HG03558 (cell line): ENCODE results near the gene CACNB2.

ENCODE experiments used
- ATAC-seq: cut with Tn5 transposase; IDR thresholded peaks from one replicate; pipeline ENCODE4 v1.9.1; 2021; ENCODE audit warnings: moderate number of reproducible peaks; ENCODE audit not compliant: unreplicated experiment; ENCODE audit errors: extremely low read depth

CACNB2 gene

DNA sequence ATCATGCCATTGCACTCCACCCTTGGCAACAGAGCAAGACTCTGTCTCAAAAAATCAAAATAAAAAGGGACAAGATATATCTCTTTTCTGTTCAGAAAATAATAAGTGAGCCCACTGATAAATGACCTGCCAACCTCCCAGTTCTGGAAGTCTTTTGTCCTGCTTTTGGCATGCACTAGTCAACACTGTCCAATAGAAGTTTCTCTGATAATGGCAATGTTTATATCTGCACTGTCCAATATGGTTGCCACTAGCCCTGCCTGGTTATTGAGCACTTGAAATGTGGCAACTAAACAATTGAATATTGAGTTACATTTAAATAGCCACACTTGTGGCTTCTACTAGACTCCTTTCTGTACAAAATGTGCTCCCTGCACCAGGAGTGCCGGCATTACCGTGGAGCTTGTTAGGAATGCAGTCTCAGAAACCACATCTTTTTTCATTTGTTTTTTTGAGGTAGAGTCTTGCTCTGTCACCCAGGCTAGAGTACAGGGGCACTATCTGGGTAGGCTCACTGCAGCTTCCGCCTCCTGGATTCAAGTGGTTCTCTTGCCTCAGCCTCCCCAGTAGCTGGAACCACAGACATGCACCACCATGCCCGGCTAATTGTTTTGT is 229.7 kb downstream of the CACNB2 start:
- no peak for ATAC-seq

DNA sequence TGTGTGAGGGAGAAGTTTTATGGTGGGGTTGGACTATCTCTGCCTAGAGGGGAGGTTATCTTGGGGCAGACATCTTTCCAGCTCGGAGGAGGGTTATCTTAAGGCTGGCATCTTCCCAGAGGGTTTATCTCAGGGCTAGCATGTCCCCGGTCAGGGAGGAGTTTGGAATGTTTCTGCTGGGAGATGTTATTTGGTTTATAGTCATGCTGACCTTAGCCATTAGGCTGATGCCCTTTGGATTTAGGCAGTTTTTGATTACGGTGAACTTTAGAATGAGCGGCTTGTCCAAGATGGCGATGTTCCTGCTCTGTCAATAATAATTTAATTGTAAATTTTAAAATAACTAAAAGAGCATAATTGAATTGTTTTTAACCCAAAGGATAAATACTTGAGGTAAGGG is 236.4 kb downstream of the CACNB2 start:
- ATAC-seq, result no peak

DNA sequence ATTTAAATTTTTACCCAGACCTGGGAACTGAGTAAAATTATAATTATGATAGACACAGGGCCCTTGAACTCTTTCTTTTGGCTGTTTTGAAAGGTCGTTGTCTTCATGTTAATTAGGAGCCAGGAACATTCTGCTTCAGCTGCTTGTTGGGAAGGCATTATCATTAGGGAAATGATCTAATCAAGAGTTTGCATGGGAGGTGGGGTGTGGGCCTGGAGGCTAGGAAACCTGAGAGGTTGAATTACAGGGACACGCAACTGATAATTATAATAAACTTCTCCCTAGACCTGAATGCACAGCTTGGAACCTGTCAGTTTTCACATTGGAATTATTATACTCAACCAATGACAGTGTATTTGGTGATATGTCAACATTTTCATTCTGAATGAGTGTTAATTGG is 237.7 kb downstream of the CACNB2 start:
- ATAC-seq, result no peak

DNA sequence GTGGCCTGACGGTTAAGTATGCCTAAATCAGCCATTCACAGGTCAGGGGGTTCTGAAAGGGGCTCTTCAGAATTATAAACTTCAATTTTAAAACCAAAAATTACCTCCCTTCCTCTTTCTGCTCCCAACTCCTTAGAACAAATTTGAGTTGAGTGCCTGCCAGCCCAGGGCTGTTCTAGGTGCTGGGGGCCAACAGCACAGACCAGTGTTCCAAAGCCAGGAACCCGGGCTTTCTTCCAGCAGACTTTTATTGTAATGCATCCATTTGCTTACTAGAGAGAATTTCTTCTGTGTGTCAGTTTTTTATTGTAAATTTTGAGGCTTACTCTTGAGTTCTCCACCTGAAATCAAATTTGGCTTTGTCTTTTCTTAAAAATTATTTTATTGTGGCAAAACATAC is 238.5 kb downstream of the CACNB2 start:
- no peak for ATAC-seq

DNA sequence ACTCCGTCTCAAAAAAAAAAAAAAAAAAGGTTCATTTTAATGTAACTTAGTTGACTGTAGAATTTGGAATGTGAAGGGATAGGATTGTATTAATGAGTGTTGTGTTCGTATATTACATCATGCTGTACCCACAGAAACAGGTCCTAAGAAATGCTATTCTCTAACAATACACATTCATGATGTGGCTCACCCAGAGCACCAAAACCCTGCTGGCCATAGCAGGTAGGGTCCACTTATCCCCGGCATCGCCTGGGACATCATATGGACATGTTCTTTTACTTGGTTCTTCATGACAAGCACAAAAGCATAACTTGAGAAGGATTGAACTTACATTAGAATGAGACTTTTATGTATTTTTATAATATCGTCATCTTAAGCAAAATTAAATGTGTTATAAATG is 241.5 kb downstream of the CACNB2 start:
- ATAC-seq, result no peak

DNA sequence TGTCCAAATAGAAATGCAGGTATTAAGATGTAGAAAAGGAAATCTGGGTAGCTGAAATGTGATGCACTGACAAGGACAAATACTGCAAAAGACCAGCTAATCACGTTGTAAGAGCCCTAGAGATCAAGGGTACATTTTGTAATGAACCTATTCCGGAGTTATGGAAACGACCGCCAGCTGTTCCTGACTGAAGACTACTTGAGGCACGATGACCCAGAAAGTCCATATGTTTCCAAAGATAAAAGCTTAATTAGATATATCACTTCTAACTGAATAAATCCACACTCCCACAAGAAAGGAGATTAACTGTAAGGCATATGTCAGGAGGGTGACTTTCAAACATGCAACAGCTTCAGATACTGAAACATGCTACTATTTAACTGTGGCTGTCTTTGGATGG is 257.7 kb downstream of the CACNB2 start:
- no peak for ATAC-seq

DNA sequence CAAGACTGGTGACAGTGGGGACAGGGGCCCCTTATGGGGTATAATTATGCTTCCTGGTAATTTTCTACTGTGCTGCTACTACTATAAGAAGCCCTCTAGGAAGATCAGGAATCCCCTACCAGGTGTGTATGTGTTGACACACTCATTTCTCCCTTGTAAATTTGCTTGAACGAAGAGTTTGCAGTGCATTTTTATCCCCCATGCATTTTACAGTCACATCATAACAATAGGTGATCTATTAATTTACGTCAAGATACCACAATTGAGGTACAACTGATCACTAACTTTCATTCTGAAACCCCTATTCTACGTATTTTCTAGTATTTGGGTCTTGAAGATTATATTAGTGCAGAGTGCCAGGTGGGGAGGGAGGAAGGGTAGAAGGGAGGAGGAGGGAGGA is 258.9 kb downstream of the CACNB2 start:
- peak; percentile 53 for ATAC-seq

DNA sequence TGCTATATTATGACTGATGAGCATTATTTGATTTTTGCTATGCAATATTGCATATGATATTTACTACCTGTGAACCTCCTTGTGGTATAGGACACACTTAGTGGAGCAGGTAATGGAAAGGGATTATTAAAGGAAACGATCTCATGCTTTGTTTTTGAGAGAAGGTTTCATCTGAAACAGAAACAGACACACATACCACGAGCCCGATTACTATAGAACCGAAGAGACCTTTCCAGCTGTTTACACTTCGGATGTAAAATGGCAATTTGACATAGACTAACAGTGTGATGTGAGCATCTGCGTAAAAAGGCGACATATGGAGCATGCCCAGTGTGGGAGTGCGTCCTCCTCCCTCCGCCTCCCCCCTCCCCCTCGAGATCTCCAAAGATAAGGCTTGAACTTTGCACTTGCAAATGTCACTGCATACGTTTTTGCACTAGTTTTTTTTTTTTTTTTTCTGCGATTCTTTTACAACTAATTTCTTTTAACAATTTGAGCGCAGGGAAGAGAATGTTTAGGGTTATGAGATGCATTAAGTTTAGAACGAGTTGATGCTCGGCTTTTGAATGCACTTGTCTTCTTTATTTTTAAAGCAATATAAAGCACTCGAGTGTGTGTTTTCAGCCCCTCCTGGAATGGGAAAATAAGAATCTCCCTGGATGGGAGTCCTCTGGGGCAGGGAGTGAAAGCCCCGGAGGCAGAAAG is 260.1 kb downstream of the CACNB2 start:
- peak; percentile 38 for ATAC-seq

DNA sequence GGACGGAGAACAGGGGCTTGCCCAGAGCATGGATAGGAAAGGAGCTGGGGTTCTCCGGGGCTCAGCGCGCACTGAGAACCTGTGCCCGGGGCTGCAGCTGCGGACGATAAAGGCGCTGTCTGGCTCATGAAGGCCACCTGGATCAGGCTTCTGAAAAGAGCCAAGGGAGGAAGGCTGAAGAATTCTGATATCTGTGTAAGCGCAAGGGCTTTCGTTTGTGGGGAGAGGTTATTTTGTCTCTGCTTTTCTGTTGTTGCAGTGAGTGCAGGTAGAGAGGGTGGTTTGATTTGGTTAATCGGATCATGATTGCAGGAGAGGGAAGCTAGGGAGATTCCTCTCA is 260.7 kb downstream of the CACNB2 start:
- no peak for ATAC-seq

DNA sequence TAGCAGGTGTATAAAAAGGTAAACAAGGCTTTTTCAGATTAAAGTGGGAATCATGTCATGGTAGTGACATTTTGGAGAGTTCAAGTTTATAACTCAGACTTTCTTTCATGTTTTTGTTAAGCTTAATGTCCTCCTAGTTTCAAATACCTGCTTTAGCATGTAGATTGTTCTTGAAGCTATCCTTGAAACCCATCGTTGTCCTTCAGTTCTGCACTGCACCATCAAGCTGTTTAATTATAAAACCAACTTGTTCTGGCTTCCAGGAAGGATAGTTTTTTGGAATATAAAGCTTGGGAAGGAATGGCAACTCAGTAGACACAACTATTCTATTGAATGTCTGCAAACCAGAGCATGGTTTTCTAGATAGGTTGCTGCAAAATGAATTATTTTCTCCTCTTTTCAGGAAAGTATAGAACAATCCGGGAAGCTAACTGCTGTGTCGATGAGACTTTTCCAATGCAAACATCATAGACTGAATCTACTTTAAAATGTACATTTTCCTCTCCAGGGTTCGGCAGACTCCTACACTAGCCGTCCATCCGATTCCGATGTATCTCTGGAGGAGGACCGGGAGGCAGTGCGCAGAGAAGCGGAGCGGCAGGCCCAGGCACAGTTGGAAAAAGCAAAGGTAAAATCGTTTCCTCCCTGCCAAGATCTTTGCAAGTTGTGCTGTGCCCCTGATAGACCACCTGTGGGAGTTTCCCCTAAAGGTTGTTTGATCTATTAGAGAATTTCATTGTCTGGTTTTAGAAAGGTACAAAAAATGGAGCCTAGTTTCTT is 261.4 kb downstream of the CACNB2 start:
- ATAC-seq, result no peak

DNA sequence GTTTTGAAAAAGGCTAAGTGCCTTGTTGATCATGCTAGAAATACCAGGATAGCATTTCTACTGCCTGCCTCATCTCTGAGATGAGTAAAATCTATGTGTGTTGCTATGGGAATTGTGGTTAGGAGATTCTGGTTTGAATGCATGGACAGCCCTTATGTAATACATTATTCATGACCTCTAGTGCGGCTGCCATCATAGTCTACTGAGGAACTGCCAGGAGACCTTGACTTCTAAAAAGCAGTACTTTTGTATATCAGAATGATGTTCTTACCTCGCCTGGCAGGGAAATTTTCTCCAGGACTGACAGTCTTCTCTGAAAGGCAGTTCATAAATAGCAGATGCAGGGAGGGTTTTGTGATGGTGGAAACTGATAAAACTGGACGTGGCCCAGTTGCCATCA is 262.6 kb downstream of the CACNB2 start:
- no peak for ATAC-seq

DNA sequence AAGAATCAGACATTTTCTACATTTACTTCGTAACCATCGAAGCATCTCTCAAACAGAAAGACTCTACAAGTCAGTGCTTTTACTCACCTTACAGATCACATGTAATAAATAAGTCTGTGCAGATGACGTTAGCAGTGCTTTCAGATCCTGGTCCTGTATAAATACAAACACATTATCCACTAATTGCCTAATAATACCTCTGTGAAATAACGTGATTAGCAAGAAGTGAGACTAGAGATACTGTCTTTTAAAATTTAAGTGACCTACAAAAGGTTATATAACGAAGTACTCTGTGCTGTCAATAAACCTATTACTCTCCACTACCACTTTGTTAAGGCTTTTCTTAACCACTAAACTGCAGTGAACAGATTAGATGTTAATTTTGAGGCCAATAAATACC is 264.3 kb downstream of the CACNB2 start:
- ATAC-seq, result no peak

DNA sequence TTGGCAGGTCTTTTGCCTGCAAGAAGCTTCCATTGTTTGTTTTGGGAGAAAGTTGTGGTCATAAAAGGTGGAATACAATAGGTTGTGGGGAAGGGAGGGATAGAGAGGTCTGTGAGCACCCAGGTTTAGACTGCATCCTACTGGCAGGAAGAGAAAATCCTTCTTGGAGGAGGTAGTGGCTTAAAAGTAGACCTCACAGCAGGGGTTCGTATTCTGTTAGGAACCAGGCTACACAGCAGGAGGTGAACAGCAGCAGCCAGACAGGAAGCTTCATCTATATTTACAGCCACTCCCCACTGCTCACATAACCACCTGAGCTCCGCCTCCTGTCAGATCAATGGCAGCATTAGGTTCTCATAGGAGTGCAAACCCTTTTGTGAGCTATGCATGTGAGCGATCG is 265.9 kb downstream of the CACNB2 start:
- no peak for ATAC-seq

DNA sequence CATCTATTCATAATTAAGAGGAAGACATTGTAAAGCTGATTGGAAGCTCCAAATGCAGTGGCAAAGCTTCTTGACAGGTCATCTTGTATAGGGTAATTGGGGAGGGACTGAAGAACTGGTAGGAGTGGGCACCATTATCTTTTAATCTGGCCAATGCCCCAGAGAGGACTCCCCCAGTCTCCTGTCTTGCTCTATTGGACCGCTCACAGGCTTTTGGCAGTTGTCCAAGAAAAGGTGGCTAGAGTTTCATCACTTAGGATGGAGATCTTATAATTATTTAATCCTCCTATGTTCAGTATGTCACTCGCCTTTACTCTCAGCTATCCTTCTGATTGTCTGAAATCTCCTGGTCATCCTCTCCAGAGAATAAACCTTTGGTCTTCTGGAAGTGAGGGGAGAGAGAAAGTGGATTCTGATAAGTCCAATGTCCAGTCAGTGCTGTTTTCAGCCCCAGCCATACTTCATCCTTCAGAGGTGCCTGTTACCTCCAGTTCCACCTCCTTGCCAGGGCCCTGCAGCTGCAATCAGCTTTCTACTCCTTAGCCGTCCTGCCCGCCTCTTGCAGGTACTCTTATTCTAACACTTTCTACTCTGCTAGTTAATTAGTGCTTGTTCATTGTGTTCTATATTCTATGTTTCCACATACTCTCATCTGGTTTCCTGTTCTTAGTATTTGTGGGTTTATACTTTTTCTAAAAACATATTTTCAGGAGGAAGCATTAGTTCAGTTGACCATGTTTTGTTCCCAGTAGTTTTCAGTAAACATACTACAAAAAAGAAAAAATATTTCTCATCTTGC is 269.6 kb downstream of the CACNB2 start:
- ATAC-seq, result no peak

DNA sequence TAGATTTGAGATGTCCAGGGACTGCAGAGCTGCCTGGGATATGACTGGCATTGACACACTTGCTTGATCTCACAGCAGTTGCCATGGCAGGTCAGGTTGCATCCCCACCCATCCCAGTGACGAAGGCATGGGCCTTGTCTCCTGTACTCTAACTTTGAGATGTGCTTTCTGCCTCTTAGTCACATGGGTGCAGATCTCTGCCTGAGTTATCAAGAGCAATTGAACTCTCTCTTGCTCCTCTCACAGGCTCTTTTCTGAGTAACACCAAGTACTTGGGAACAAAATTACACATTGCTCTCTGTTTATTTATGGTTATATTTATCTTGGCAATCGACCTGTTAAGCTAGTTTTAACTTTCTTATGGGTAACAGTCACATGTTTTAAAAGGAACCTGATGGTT is 273.8 kb downstream of the CACNB2 start:
- no peak for ATAC-seq

DNA sequence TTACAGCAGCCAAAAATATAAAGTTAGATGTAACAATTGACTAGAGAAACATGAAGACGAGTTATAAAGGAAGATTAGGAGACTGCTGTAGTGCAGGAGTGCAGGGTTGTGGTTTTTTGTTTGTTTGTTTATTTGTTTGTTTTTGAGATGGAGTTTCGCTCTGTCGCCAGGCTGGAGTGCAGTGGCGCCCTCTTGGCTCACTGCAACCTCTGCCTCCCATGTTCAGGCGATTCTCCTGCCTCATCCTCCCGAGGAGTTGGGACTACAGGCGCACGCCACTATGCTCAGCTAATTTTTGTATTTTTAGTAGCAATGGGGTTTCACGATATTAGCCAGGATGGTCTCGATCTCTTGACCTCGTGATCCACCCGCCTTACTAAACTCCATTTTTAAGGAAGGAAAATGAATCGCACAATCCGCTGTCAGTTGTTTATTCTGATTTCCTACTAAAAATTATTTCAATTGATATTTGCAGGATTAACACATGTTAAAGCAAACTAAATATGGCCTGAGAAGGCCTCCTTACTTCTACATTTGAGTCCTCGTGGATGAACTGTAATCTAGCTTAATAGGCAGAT is 277.8 kb downstream of the CACNB2 start:
- ATAC-seq, result no peak

DNA sequence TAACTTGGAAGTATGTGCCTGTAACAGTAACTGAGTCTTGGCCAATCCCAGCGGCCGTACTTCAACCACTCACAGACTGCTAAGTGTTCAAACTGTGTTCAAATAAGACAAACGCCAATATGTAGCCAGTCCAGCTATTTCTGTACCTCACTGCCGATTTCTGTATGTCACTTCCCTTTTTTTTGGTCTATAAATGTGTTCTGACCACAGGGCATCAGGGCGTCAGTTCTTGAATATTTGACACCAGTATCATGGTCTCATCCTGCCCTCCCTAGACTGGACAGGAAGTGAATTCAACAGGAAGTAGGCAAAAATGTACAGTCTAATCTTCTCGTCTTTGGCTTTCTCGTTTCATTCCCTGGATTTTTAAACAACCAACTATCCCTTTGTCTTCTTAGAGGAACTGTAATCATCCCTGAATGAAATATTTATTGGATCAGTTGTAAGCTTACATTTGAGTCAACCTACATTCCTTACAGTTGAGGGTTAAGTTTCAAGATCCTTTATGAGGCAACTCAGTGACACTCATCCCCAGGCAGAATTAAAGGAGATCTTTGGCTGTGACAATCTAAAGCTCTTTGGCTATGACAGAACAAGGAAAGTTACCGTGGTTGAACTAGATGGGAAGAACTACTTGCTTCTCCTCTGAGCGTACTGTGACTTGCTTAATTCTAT is 278.5 kb downstream of the CACNB2 start:
- ATAC-seq, result no peak

DNA sequence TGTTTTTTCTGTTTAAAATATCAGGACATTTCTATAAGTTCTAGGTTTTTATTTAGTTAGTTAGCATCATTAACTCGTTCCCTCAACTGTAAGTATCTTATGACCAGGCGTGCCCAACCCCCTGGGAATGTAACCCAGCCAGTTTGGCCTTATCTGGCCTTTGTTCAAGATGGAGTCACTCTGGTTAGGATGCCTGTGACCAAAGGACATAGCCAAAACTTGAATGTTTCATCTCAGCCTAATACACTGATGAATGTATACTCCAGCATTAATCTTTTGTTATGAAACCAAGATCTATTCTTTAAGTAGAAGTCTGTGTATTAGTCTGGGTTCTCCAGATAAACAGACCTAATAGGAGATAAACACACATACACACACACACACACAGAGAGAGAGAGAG is 279.7 kb downstream of the CACNB2 start:
- no peak for ATAC-seq

DNA sequence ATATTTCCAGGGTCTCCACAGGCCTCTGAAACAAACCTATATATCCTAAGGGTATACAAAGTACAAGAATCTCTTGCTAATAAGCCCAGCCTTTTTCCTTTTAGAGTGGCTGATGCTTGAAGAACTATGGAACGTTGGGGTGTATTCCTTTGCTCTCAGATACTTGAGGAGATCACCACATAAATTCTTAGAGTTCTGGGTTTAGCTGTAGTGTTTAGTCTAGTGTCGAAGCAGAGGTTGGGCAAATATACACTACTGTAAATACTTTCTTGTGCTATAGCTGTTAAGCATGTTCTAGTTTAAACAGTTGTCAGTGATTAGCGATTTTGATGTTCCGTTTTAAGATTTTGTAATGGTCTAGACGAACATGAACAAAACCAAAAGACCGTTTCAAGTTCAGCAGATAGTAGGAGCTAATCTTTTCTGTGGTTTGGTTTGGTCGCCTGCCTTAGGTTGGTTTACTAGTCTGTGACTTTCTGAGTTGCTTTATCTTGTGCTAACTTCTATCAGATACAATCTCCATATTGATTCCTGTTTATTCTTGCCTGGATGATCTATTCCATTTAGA is 281.6 kb downstream of the CACNB2 start:
- ATAC-seq, result no peak
